Keratinocyte (primary cell): ENCODE data around the gene EME1. TPM values are rescaled to one million over a fixed set of nuclear protein-coding genes. Genes with fewer than 3 reads are reported as not detected.

Source experiments
- DNase-seq: peaks from one replicate; pipeline ENCODE4 v3.0.0-alpha.2; 2011; ENCODE audit warnings: low read depth, missing footprints, low spot score
- FAIRE-seq: peaks from 2 replicates; lab custom pipeline; 2011; peaks lifted over from hg19 to GRCh38; lab: Jason Lieb, UNC
- H2AFZ ChIP-seq: 2 replicates; pipeline ENCODE4 v1.6.0; 2012; ENCODE audit warnings: low read length, control low read depth, inconsistent platforms; ENCODE audit not compliant: control insufficient read depth
- H3K27ac ChIP-seq: 2 replicates; pipeline ENCODE4 v1.5.1; 2011; ENCODE audit warnings: low read length; ENCODE audit not compliant: control insufficient read depth, insufficient read depth
- H3K27me3 ChIP-seq: 3 replicates; pipeline ENCODE4 v1.6.0; 2011; ENCODE audit warnings: low read length; ENCODE audit not compliant: control insufficient read depth, insufficient read depth; ENCODE audit errors: extremely low read depth
- H3K36me3 ChIP-seq, 2 experiments: 2 replicates in 1 of 2; 3 replicates in 1 of 2; pipeline ENCODE4 v1.5.1; 2011; ENCODE audit warnings: low read length in 2 of 2, mild to moderate bottlenecking in 1 of 2; ENCODE audit not compliant: control insufficient read depth in 2 of 2, insufficient read depth in 2 of 2; ENCODE audit errors: extremely low read depth in 1 of 2
- H3K4me1 ChIP-seq: 3 replicates; pipeline ENCODE4 v1.5.1; 2011; ENCODE audit warnings: low read length; ENCODE audit not compliant: control insufficient read depth, insufficient read depth; ENCODE audit errors: extremely low read depth
- H3K4me2 ChIP-seq: 3 replicates; pipeline ENCODE4 v1.6.0; 2011; ENCODE audit warnings: low read depth, low read length; ENCODE audit not compliant: control insufficient read depth, insufficient read depth; ENCODE audit errors: extremely low read depth
- H3K4me3 ChIP-seq, 3 experiments: fragments of 200-600 bp in 1 of 3; sonication (generic) in 1 of 3; 2 replicates in 2 of 3; 3 replicates in 1 of 3; pipeline ENCODE4 v1.5.1; 2011 to 2016; ENCODE audit warnings: low read length in 3 of 3, mild to moderate bottlenecking in 3 of 3, control low read depth in 2 of 3, inconsistent platforms in 1 of 3, low read depth in 1 of 3, mixed read lengths in 1 of 3, mixed run types in 1 of 3, moderate library complexity in 1 of 3; ENCODE audit not compliant: control insufficient read depth in 2 of 3, insufficient read depth in 2 of 3; ENCODE audit errors: extremely low read depth in 1 of 3
- H3K79me2 ChIP-seq: 2 replicates; pipeline ENCODE4 v1.6.0; 2012; ENCODE audit warnings: low read length; ENCODE audit not compliant: control insufficient read depth, insufficient read depth
- H3K9ac ChIP-seq: 3 replicates; pipeline ENCODE4 v1.6.0; 2011; ENCODE audit warnings: low read length; ENCODE audit not compliant: control insufficient read depth, insufficient read depth; ENCODE audit errors: extremely low read depth
- H3K9me1 ChIP-seq: 3 replicates; pipeline ENCODE4 v1.6.0; 2011; ENCODE audit warnings: low read length; ENCODE audit not compliant: control insufficient read depth, insufficient read depth; ENCODE audit errors: extremely low read depth
- H3K9me3 ChIP-seq: 2 replicates; pipeline ENCODE4 v1.5.1; 2012; ENCODE audit warnings: low read depth, low read length; ENCODE audit not compliant: control insufficient read depth
- H4K20me1 ChIP-seq: 3 replicates; pipeline ENCODE4 v1.6.0; 2011; ENCODE audit warnings: low read length; ENCODE audit not compliant: control insufficient read depth, insufficient read depth; ENCODE audit errors: extremely low read depth
- EZH2 ChIP-seq: IDR thresholded peaks from one replicate; pipeline ENCODE4 v1.6.1; 2012; ENCODE audit warnings: inconsistent platforms, mild to moderate bottlenecking, low read length, moderate library complexity
- dilution Hi-C: fragments of 300-500 bp; cut with MboI; formaldehyde crosslinking; loops from one replicate; pipeline ENCODE4 v1.7.0; 2020; ENCODE audit warnings: low sequenced_read_pairs; ENCODE audit not compliant: extremely low pct_ligation_motif_present
- polyA plus RNA-seq, 5 experiments: library from polyadenylated mRNA; depleted of rRNA in 3 of 5; stranded (reverse) in 3 of 5; stranded (forward) in 1 of 5; unstranded in 1 of 5; fragments of >200 nt; gene quantifications; 1 replicate in 1 of 5; 2 replicates in 3 of 5; 3 replicates in 1 of 5; pipeline versions ENCODE4 v1.2.1 to v1.2.3, GENCODE V29; 2011 to 2012; ENCODE audit warnings: missing spikeins in 2 of 5, low read depth in 1 of 5, low replicate concordance in 1 of 5
- TF ChIP-seq, protein P1 (sequence below), 3 experiments: IDR thresholded peaks in 1 of 3; conservative IDR thresholded peaks in 1 of 3; optimal IDR thresholded peaks in 1 of 3; 2 replicates in 2 of 3; 3 replicates in 1 of 3; pipeline versions ENCODE3 to v1.5.1; 2011; ENCODE audit warnings: low read length in 3 of 3, mild to moderate bottlenecking in 3 of 3, moderate library complexity in 2 of 3, control low read depth in 1 of 3, inconsistent platforms in 1 of 3; ENCODE audit not compliant: insufficient read depth in 2 of 3; ENCODE audit errors: extremely low read depth in 1 of 3

The EME1 gene
- polyA plus RNA-seq, 1 donor (not counting 4 experiments of a cell fraction or from before 2014, with no cell fraction given), result 4.7 TPM

- H3K9ac ChIP-seq, result no peak overlapping the region
Measured at GRCh38 chr17:50360486-50361115, 12.4 kb upstream of the EME1 start.

DNA sequence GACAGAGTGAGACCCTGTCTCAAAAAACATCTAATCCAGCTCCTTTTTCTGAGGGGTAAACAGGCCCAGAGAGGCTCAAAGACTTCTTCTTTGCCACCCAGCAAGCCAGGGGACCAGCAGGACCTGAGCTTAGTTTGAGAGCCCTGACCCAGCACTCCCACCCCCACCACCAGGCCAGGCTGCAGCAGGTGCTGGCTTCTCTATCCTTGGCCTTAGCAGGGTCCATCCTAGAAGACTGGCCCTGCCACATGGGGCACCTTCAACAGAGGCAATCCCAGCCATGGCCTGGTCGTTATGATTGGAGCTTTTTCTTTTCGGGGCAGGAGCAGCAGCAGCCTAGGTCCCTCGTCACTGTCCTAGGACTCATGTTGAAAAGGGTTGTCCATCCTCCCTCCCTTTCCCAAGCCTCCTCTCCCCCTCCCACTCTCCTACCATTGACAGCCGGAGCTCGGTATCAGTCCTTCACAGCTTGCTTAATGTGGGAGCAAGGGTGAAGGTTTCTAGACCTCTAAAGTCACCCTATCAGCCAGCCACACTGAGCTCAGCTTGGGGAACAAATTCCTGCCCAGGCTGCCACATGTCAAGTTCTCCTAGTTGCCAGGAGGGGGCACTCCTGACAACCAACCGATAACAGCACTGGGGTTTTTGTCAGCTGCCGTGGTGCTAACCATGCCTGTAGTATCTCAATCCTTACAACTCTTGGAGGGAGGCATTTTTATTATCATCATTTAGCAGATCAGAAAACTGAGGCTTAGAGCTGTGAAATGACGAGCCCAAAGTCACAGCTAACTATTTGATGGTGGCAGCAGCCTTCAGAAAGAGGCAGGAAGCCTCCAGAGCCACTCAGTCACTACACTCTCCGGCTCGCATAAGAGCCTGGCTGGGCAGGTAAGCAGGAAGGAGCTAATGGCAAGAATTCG, 11.2 kb upstream of the EME1 start:
- dilution Hi-C loops, result no loop called here
- FAIRE-seq (peak; percentile 83), DNase-seq (no peak)
- Histone ChIP-seq H3K9ac (no peak overlapping the region), H3K9me1 (no peaks in the 10 kb centered on the region), H3K4me1 (peaks cover 5% of the 10 kb centered on the region), H3K36me3 (peaks cover 27 to 33% of the 10 kb centered on the region in 2 experiments), H4K20me1 (no peaks in the 10 kb centered on the region), H3K79me2 (no peaks in the 10 kb centered on the region), H3K9me3 (no peaks in the 10 kb centered on the region), H2AFZ (no peak overlapping the region), H3K4me3 (no peak overlapping the region), H3K4me2 (peak overlapping the region; percentile 52), H3K27ac (no peak overlapping the region), H3K27me3 (no peaks in the 10 kb centered on the region)
- no peak for TF ChIP-seq EZH2
- TF ChIP-seq, protein P1, sequence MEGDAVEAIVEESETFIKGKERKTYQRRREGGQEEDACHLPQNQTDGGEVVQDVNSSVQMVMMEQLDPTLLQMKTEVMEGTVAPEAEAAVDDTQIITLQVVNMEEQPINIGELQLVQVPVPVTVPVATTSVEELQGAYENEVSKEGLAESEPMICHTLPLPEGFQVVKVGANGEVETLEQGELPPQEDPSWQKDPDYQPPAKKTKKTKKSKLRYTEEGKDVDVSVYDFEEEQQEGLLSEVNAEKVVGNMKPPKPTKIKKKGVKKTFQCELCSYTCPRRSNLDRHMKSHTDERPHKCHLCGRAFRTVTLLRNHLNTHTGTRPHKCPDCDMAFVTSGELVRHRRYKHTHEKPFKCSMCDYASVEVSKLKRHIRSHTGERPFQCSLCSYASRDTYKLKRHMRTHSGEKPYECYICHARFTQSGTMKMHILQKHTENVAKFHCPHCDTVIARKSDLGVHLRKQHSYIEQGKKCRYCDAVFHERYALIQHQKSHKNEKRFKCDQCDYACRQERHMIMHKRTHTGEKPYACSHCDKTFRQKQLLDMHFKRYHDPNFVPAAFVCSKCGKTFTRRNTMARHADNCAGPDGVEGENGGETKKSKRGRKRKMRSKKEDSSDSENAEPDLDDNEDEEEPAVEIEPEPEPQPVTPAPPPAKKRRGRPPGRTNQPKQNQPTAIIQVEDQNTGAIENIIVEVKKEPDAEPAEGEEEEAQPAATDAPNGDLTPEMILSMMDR (optimal IDR thresholded peaks at IDR 0.05 in 1 of 3, IDR thresholded peaks at IDR 0.05 in 1 of 3, conservative IDR thresholded peaks at IDR 0.05 in 1 of 3; ENCODE audit: extremely low read depth in 1 of 3, insufficient read depth in 2 of 3, low read length in 3 of 3), result peak; percentile 79 to 90 (median 88)

More at GRCh38 chr17:50360486-50361115, 12.4 kb upstream of the EME1 start:
- FAIRE-seq (no peak), DNase-seq (no peak)
- H3K4me3 ChIP-seq, result no peak overlapping the region
- dilution Hi-C loops, result no loop called here
- no peaks in the 10 kb centered on the region for H3K9me3 ChIP-seq
- TF ChIP-seq, protein P1 (optimal IDR thresholded peaks at IDR 0.05 in 1 of 3, IDR thresholded peaks at IDR 0.05 in 1 of 3, conservative IDR thresholded peaks at IDR 0.05 in 1 of 3; ENCODE audit: extremely low read depth in 1 of 3, insufficient read depth in 2 of 3, low read length in 3 of 3), result no peak
- H3K27ac ChIP-seq, result no peak overlapping the region
- H3K27me3 ChIP-seq, result no peaks in the 10 kb centered on the region
- H4K20me1 ChIP-seq, result no peaks in the 10 kb centered on the region
- H3K4me2 ChIP-seq, result no peak overlapping the region
- no peaks in the 10 kb centered on the region for H3K79me2 ChIP-seq
- peaks cover 22 to 36% of the 10 kb centered on the region in 2 experiments for H3K36me3 ChIP-seq
- H2AFZ ChIP-seq, result no peak overlapping the region
- H3K4me1 ChIP-seq, result peaks cover 5% of the 10 kb centered on the region
- H3K9me1 ChIP-seq, result no peaks in the 10 kb centered on the region
